Sigmoid colon (tissue), 7 donors: ENCODE data around the gene MOV10L1. TPM values are rescaled to one million over a fixed set of nuclear protein-coding genes. Genes with fewer than 3 reads are reported as not detected.

ENCODE experiments used
- DNase-seq: peaks from one replicate; pipeline ENCODE4 v3.0.0-alpha.2; 2019
- H3K27ac ChIP-seq, 4 donors: fragments of 200-600 bp; sonication (generic); one replicate each; pipeline ENCODE4 v1.5.1; 2016 to 2019; ENCODE audit warnings: mild to moderate bottlenecking in 1 of 4
- H3K27me3 ChIP-seq, 3 donors: fragments of 200-600 bp; sonication (generic); one replicate each; pipeline ENCODE4 v1.5.1; 2019; ENCODE audit warnings: mild to moderate bottlenecking in 1 of 3
- H3K36me3 ChIP-seq, 4 donors: fragments of 200-600 bp; sonication (generic); one replicate each; pipeline ENCODE4 v1.5.1; 2016 to 2019
- H3K4me1 ChIP-seq, 4 donors: fragments of 200-600 bp; sonication (generic); one replicate each; pipeline ENCODE4 v1.5.1; 2017 to 2019
- H3K4me3 ChIP-seq, 4 donors: fragments of 200-600 bp; sonication (generic); one replicate each; pipeline ENCODE4 v1.5.1; 2017 to 2019; ENCODE audit warnings: mild to moderate bottlenecking in 2 of 4, moderate library complexity in 1 of 4
- H3K9me3 ChIP-seq, 4 donors: fragments of 200-600 bp in 3 of 4; sonication (generic) in 3 of 4; one replicate each; pipeline versions ENCODE4 v1.5.1 to v1.6.1; 2013 to 2019
- CTCF ChIP-seq, 4 experiments: fragments of 450-650 bp in 3 of 4; fragments of 200-600 bp in 1 of 4; IDR thresholded peaks; one replicate each; pipeline ENCODE4 v1.5.1; 2016 to 2019; ENCODE audit warnings: antibody characterized with exemption in 4 of 4, mild to moderate bottlenecking in 3 of 4, moderate library complexity in 2 of 4
- EP300 ChIP-seq, 4 donors: sonication (generic); formaldehyde crosslinking; IDR thresholded peaks; one replicate each; pipeline ENCODE4 v1.6.1; 2017; ENCODE audit warnings: antibody characterized with exemption in 4 of 4
- POLR2A ChIP-seq, 2 donors: fragments of 450-650 bp; IDR thresholded peaks; one replicate each; pipeline ENCODE4 v1.6.1; 2016; ENCODE audit warnings: antibody characterized with exemption in 2 of 2, mild to moderate bottlenecking in 2 of 2, moderate library complexity in 2 of 2
- POLR2AphosphoS5 ChIP-seq, 4 donors: sonication (generic); formaldehyde crosslinking; IDR thresholded peaks; one replicate each; pipeline ENCODE4 v1.6.1; 2017; ENCODE audit warnings: antibody characterized with exemption in 4 of 4
- WGBS, 2 donors: extraction: QIAGEN DNeasy Blood & Tissue Kit; methylation state at CpG; one replicate each; pipeline ENCODE4 v1.1.7; 2013; 5-methylcytosine and 5-hydroxymethylcytosine counted together
- intact Hi-C: fragments of 100-400 bp; cut with DNase I; formaldehyde crosslinking; loops from one replicate; pipeline ENCODE4 v1.15.1; 2023
- polyA plus RNA-seq, 3 donors: library from polyadenylated mRNA; stranded (reverse); fragments of 200-250 nt; gene quantifications; one replicate each; pipeline ENCODE4 v1.2.3, GENCODE V29; 2013
- total RNA-seq, 4 donors: library from RNA; depleted of rRNA; stranded (reverse); fragments of >200 nt; gene quantifications; one replicate each; pipeline ENCODE4 v1.1.0, GENCODE V29; 2016
- donor health status: healthy with polysubstance abuse.
- donor health status: Bipolar disorder and iron deficiency.
- donor health status: healthy.

Gene MOV10L1
- total and polyA plus RNA-seq, 7 donors, result 0.47 to 5.6 (median 1.8) TPM; not detected in 2

GRCh38 chr22:50107529-50107928, 17.7 kb downstream of the MOV10L1 start:
- 71 to 84% methylated on average over 9 of the region's 9 CpGs for WGBS, 2 donors
- DNase-seq, result no peak
- H3K36me3 ChIP-seq, result no peaks in the 10 kb centered on the region
- TF ChIP-seq CTCF (IDR thresholded peaks at IDR 0.05) (no peak), POLR2A (IDR thresholded peaks at IDR 0.05) (no peak), EP300 (IDR thresholded peaks at IDR 0.05) (no peak), POLR2AphosphoS5 (IDR thresholded peaks at IDR 0.05) (no peak)
- H3K4me3 ChIP-seq, result no peak overlapping the region
- intact Hi-C loops, result no loop called here
- no peaks in the 10 kb centered on the region for H3K4me1 ChIP-seq
- H3K27ac ChIP-seq, result no peak overlapping the region
- no peaks in the 10 kb centered on the region for H3K27me3 ChIP-seq
- no peaks in the 10 kb centered on the region for H3K9me3 ChIP-seq

GRCh38 chr22:50111056-50111455, 21.2 kb downstream of the MOV10L1 start:
- TF ChIP-seq CTCF (IDR thresholded peaks at IDR 0.05), result no peak
- no peak for TF ChIP-seq POLR2AphosphoS5 (IDR thresholded peaks at IDR 0.05)
- no peak for TF ChIP-seq EP300 (IDR thresholded peaks at IDR 0.05)
- no peak for TF ChIP-seq POLR2A (IDR thresholded peaks at IDR 0.05)
- no peak overlapping the region for H3K4me3 ChIP-seq

GRCh38 chr22:50112151-50113118, 22.6 kb downstream of the MOV10L1 start:
- Histone ChIP-seq H3K4me3 (no peak overlapping the region), H3K27ac (peak overlapping the region in 1 of 4 donors; percentile 11), H3K9me3 (no peaks in the 10 kb centered on the region), H3K4me1 (peaks cover 0 to 15% (median 15%) of the 10 kb centered on the region in 4 donors), H3K36me3 (no peaks in the 10 kb centered on the region), H3K27me3 (no peaks in the 10 kb centered on the region)
- DNase-seq, result no peak
- TF ChIP-seq POLR2AphosphoS5 (IDR thresholded peaks at IDR 0.05) (no peak), EP300 (IDR thresholded peaks at IDR 0.05) (no peak), POLR2A (IDR thresholded peaks at IDR 0.05) (no peak), CTCF (IDR thresholded peaks at IDR 0.05) (no peak)
- WGBS, 2 donors, result 51 to 64% methylated on average over 28 of the region's 28 CpGs
- intact Hi-C loops, result no loop called here

More at GRCh38 chr22:50111056-50111455, 21.2 kb downstream of the MOV10L1 start:
- WGBS, 2 donors, result 74 to 91% methylated on average over 1 of the region's 1 CpG
- no peaks in the 10 kb centered on the region for H3K27me3 ChIP-seq
- H3K4me1 ChIP-seq, result peaks cover 0 to 15% (median 15%) of the 10 kb centered on the region in 4 donors
- H3K36me3 ChIP-seq, result no peaks in the 10 kb centered on the region
- DNase-seq, result no peak
- intact Hi-C loops, result no loop called here
- H3K27ac ChIP-seq, result no peak overlapping the region
- H3K9me3 ChIP-seq, result no peaks in the 10 kb centered on the region

- TF ChIP-seq EP300 (IDR thresholded peaks at IDR 0.05), result no peak
- peak in 3 of 4 donors; percentile 26 to 46 (median 32) for TF ChIP-seq POLR2AphosphoS5 (IDR thresholded peaks at IDR 0.05)
- H3K27me3 ChIP-seq, result no peaks in the 10 kb centered on the region
Measured at GRCh38 chr22:50114221-50115021, 24.6 kb downstream of the MOV10L1 start.

More at GRCh38 chr22:50114221-50115021, 24.6 kb downstream of the MOV10L1 start:
- DNase-seq, result no peak
- no peaks in the 10 kb centered on the region for H3K9me3 ChIP-seq
- peak overlapping the region in 3 of 4 donors; percentile 73 to 86 (median 83) for H3K27ac ChIP-seq
- 64 to 66% methylated on average over 19 of the region's 19 CpGs for WGBS, 2 donors
- intact Hi-C loops, result no loop called here
- H3K4me3 ChIP-seq, result peak overlapping the region in 3 of 4 donors; percentile 37 to 44 (median 43)
- no peaks in the 10 kb centered on the region for H3K36me3 ChIP-seq
- peaks cover 0 to 28% (median 27%) of the 10 kb centered on the region in 4 donors for H3K4me1 ChIP-seq
